Measurements from ENCODE around the gene CLCN5.

Gene CLCN5

DNA sequence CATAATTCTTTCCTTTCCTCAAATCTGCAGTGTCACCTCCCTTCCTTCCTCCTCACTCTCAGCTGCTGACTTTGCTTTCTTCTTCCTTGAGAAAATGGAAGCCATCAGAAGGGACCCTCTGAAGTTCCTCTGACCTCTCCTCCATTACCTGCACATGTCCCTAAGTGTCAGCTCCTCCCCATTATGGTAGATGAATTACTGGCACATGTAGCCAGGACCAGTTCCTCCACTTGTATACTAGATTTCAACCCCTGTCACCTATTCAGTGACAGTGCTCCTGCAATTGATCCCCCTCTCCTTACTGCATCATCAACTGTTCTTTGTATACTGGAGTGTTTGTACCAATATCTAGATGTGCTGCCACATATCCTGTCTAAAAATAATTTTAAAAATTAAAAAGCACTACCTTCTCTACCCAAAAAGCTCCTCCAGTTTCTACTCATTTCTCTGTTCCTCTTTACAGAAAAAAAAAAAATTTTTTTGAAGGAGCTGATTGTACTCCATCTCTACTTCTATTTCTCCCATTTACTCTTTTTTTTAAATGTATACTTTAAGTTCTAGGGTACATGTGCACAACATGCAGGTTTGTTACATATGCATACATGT, 78.6 kb downstream of the CLCN5 start:
- Histone ChIP-seq H3K79me2 (ENCODE audit: insufficient read depth, low read length) (no peaks in the 10 kb centered on the region), H3K9ac (ENCODE audit: low read length) (no peak overlapping the region), H3K27me3 (ENCODE audit: low read length) (no peaks in the 10 kb centered on the region), H3K4me3 (ENCODE audit: insufficient read depth, low read length, poor library complexity, severe bottlenecking) (no peak overlapping the region), H3K36me3 (ENCODE audit: low read length) (no peaks in the 10 kb centered on the region), H3K9me2 (replicated peaks; ENCODE audit: insufficient read depth, low read length) (no peaks in the 10 kb centered on the region), H3F3A (ENCODE audit: insufficient read depth) (no peaks in the 10 kb centered on the region), H3K27ac (ENCODE audit: low read depth, low read length) (no peak overlapping the region), H3K9me3 (ENCODE audit: insufficient read depth, low read length) (no peaks in the 10 kb centered on the region), H4K20me1 (ENCODE audit: low read depth, low read length) (no peaks in the 10 kb centered on the region), H2AFZ (ENCODE audit: low read depth, low read length, severe bottlenecking) (no peak overlapping the region), H3K4me2 (ENCODE audit: low read depth, low read length, poor library complexity, severe bottlenecking) (no peak overlapping the region)
- TF ChIP-seq, protein P1, sequence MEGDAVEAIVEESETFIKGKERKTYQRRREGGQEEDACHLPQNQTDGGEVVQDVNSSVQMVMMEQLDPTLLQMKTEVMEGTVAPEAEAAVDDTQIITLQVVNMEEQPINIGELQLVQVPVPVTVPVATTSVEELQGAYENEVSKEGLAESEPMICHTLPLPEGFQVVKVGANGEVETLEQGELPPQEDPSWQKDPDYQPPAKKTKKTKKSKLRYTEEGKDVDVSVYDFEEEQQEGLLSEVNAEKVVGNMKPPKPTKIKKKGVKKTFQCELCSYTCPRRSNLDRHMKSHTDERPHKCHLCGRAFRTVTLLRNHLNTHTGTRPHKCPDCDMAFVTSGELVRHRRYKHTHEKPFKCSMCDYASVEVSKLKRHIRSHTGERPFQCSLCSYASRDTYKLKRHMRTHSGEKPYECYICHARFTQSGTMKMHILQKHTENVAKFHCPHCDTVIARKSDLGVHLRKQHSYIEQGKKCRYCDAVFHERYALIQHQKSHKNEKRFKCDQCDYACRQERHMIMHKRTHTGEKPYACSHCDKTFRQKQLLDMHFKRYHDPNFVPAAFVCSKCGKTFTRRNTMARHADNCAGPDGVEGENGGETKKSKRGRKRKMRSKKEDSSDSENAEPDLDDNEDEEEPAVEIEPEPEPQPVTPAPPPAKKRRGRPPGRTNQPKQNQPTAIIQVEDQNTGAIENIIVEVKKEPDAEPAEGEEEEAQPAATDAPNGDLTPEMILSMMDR (IDR thresholded peaks at IDR 0.05; ENCODE audit: insufficient read depth, low read length, poor library complexity, severe bottlenecking): no peak
- no peak for TF ChIP-seq EZH2phosphoT487 (conservative IDR thresholded peaks at IDR 0.05; ENCODE audit: low read length)

DNA sequence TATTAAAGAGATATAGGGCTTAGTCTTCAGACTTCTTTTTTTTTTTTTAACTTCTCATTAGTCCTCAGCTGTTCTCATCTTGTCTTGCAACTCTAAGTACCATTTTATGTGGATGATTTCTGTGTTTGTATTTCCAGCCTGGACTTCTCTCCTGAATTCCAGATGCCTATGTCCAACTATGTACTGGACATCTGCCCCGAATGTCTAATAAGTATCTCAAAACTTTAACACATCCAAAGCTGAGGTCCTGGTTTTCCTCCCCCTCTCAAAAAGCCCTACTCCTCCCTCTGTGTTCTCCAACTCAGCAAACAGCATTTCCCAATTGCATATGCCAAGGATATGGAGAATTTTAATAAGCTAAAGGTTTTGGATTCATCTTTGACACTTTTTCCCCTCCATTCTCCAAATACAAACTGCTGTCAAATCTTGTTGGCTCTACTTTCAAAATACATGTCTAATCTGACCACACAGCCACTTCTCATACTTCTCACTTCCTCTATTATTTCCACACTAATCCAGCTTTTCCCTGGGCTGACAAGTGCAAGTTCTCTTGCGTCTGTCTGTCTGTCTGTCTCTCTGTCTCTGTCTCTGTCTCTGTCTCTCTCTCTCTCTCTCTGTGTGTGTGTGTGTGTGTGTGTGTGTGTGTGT, 79.8 kb downstream of the CLCN5 start:
- Histone ChIP-seq H2AFZ (ENCODE audit: low read depth, low read length, severe bottlenecking) (no peak overlapping the region), H3K27me3 (ENCODE audit: low read length) (no peaks in the 10 kb centered on the region), H3F3A (ENCODE audit: insufficient read depth) (no peaks in the 10 kb centered on the region), H3K9me2 (replicated peaks; ENCODE audit: insufficient read depth, low read length) (no peaks in the 10 kb centered on the region), H3K4me3 (ENCODE audit: insufficient read depth, low read length, poor library complexity, severe bottlenecking) (no peak overlapping the region), H3K4me2 (ENCODE audit: low read depth, low read length, poor library complexity, severe bottlenecking) (no peak overlapping the region), H3K9me3 (ENCODE audit: insufficient read depth, low read length) (no peaks in the 10 kb centered on the region), H3K79me2 (ENCODE audit: insufficient read depth, low read length) (no peaks in the 10 kb centered on the region), H4K20me1 (ENCODE audit: low read depth, low read length) (no peaks in the 10 kb centered on the region), H3K36me3 (ENCODE audit: low read length) (no peaks in the 10 kb centered on the region), H3K9ac (ENCODE audit: low read length) (no peak overlapping the region), H3K27ac (ENCODE audit: low read depth, low read length) (no peak overlapping the region)
- TF ChIP-seq, protein P1 (IDR thresholded peaks at IDR 0.05; ENCODE audit: insufficient read depth, low read length, poor library complexity, severe bottlenecking): no peak
- TF ChIP-seq EZH2phosphoT487 (conservative IDR thresholded peaks at IDR 0.05; ENCODE audit: low read length): no peak

DNA sequence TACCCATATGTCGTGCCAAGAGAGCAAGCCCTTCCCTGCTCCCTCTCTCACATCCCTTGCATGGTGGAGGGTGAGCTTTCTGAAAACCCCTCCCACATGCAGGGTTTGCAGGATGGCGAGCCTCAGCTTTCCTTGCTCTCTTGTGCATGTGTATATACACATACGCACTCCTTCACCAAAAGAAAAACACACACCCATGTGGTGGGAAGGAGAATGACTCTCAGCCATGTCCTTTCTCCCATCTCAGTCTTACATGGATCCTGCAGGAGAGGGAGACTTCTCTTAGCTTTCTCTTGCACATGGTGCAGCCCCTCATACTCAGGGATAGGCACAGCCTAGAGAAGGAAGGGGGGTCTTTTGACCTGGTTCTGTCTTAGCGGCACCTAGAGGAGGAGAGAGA, 81.1 kb downstream of the CLCN5 start:
- Histone ChIP-seq H3K4me2 (ENCODE audit: low read depth, low read length, poor library complexity, severe bottlenecking) (no peak overlapping the region), H3K9me3 (ENCODE audit: insufficient read depth, low read length) (no peaks in the 10 kb centered on the region), H2AFZ (ENCODE audit: low read depth, low read length, severe bottlenecking) (no peak overlapping the region), H3K9me2 (replicated peaks; ENCODE audit: insufficient read depth, low read length) (no peaks in the 10 kb centered on the region), H3F3A (ENCODE audit: insufficient read depth) (no peaks in the 10 kb centered on the region), H3K9ac (ENCODE audit: low read length) (no peak overlapping the region), H3K27me3 (ENCODE audit: low read length) (no peaks in the 10 kb centered on the region), H3K36me3 (ENCODE audit: low read length) (no peaks in the 10 kb centered on the region), H4K20me1 (ENCODE audit: low read depth, low read length) (no peaks in the 10 kb centered on the region), H3K4me3 (ENCODE audit: insufficient read depth, low read length, poor library complexity, severe bottlenecking) (no peak overlapping the region), H3K79me2 (ENCODE audit: insufficient read depth, low read length) (no peaks in the 10 kb centered on the region), H3K27ac (ENCODE audit: low read depth, low read length) (no peak overlapping the region)
- no peak for TF ChIP-seq EZH2phosphoT487 (conservative IDR thresholded peaks at IDR 0.05; ENCODE audit: low read length)
- TF ChIP-seq, protein P1 (IDR thresholded peaks at IDR 0.05; ENCODE audit: insufficient read depth, low read length, poor library complexity, severe bottlenecking): no peak

Measured in SU-DHL-6 (cell line).